ENCODE results near the gene PRSS27. TPM values are rescaled to one million over a fixed set of nuclear protein-coding genes. Genes with fewer than 3 reads are reported as not detected.

PRSS27 gene
- total RNA-seq, 4 donors from 2014 or later: 0.75 to 4.2 (median 2.2) TPM

DNA sequence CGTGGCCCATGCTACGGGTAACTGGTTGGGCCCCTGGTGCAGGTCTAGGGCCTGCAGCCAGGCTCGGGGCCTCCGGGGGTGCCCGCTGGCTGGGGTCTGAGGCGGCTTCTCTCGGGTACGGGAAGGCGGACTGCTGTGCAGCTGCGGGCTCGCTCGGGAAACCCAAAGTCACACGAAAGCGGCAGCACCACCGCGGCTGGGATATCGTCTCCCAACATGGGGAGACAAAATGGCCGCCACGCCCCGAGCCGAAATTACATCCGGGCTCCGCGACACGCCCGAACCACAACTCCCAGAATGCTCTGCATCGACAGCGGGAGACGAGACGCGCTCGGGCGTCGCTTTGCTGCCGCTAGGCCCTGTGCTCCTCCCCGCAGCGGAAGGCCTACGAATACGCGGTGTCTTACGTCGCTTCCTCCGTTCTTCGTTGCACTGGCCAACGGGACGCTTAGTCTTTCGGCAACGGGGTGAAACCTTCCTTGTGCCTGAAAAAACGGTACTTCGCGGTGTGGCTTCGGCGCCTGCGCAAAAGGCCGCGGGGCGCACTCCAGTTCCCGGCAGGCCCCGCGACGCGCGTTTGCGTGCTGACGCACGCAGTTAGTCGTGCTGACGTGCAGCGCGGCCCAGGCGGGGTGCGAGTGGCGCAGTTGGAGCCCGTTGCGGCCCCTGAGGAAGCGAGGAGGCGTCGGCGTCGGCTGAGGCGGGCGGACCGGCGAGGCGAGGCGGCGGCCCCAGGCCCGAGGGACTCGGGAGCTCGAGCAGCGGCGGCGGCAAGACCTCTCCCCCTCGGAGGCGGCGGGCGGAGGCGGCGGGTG, 32.2 kb upstream of the PRSS27 start, which contains the start of gene SRRM2:
Gene SRRM2 (plus strand): TSS at position 604 of the 815 bp plus-strand sequence. CDS start 3,727 bp downstream, outside the sequence.
- Histone ChIP-seq H3K27ac (replicated peaks in 1 of 4) (peak within 1 kb of the TSS; percentile 98 to 100 (median 100)), H3K27me3 (no peaks in the 10 kb centered on the region), H3K36me3 (peaks cover under 1 to 11% (median 8%) of the 10 kb centered on the region in 4 donors), H3K9me3 (no peaks in the 10 kb centered on the region), H3K4me3 (peak within 1 kb of the TSS; percentile 74 to 95 (median 88)), H3K4me1 (peaks cover 42 to 51% (median 47%) of the 10 kb centered on the region in 4 donors)
- peak; percentile 99 for TF ChIP-seq POLR2A (IDR thresholded peaks at IDR 0.05; ENCODE audit: low read depth)
- TF ChIP-seq POLR2AphosphoS5 (IDR thresholded peaks at IDR 0.05): peak; percentile 94 to 98
- TF ChIP-seq EP300 (IDR thresholded peaks at IDR 0.05): no peak
- TF ChIP-seq, protein P1, sequence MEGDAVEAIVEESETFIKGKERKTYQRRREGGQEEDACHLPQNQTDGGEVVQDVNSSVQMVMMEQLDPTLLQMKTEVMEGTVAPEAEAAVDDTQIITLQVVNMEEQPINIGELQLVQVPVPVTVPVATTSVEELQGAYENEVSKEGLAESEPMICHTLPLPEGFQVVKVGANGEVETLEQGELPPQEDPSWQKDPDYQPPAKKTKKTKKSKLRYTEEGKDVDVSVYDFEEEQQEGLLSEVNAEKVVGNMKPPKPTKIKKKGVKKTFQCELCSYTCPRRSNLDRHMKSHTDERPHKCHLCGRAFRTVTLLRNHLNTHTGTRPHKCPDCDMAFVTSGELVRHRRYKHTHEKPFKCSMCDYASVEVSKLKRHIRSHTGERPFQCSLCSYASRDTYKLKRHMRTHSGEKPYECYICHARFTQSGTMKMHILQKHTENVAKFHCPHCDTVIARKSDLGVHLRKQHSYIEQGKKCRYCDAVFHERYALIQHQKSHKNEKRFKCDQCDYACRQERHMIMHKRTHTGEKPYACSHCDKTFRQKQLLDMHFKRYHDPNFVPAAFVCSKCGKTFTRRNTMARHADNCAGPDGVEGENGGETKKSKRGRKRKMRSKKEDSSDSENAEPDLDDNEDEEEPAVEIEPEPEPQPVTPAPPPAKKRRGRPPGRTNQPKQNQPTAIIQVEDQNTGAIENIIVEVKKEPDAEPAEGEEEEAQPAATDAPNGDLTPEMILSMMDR (IDR thresholded peaks at IDR 0.05): peak in 1 of 3 experiments; percentile 7
- WGBS: 8% methylated on average over 6 of the region's 99 CpGs
- intact Hi-C loops (cut with DNase I): loop anchor here (2.0 kb wide), 2 partner anchors 21 to 31 kb away; partner anchors contain the start of gene PRSS27
- peak; percentile 99 for DNase-seq (ENCODE audit: extremely low spot score)

DNA sequence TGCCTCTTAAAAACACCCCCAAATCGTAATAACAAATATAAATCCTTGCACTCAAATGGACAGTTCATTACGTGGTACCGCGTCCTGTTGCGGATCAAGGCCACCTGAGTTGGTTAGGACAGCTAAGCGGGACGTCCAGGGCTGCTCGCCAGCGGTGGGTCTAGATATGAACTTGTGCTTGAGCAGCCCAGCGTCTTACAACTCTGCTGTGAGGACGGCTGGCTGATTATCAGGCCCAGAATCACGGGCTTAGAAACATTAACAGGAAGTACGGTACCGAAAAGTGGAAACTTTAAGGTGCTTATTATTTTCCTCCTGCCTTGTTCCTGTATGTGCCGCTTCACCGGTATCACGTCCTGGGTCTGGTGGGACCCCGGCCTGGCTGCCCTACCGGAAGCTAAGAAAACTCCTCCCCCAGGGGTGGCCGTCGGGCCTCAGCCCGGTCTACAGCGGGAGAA, 31.6 kb upstream of the PRSS27 start:
- Histone ChIP-seq H3K27me3 (no peaks in the 10 kb centered on the region), H3K4me3 (peak overlapping the region; percentile 74 to 95 (median 88)), H3K36me3 (peaks cover 0 to 5% (median 2%) of the 10 kb centered on the region in 4 donors), H3K9me3 (no peaks in the 10 kb centered on the region), H3K27ac (replicated peaks in 1 of 4) (peak overlapping the region; percentile 98 to 100 (median 100)), H3K4me1 (peaks cover 36 to 44% (median 41%) of the 10 kb centered on the region in 4 donors)
- WGBS: 47% methylated on average over 18 of the region's 23 CpGs
- DNase-seq (ENCODE audit: extremely low spot score): no peak
- intact Hi-C loops (cut with DNase I): loop anchor here (2.0 kb wide), 2 partner anchors 21 to 31 kb away; partner anchors contain the start of gene PRSS27
- TF ChIP-seq POLR2A (IDR thresholded peaks at IDR 0.05; ENCODE audit: low read depth) (no peak), EP300 (IDR thresholded peaks at IDR 0.05) (no peak), POLR2AphosphoS5 (IDR thresholded peaks at IDR 0.05) (no peak)
- TF ChIP-seq, protein P1 (IDR thresholded peaks at IDR 0.05): no peak

DNA sequence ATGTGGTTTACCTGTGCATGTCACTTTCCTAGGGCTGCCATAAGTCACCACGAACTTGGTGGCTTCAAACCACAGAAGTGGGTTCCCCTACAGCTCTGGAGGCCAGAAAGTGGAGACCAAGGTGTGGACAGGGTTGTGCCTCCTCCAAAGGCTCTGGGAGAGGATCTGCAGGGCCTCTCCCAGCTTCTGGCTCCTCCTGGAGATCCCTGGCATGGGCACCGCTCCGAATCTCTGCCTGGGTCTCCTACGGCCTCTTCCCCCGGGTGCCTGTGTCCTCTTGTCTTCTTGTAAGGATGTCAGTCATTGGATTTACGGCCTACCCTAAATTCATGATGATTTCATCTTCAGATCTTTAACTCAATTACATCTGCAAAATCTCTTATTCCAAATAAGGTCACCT, 29.9 kb upstream of the PRSS27 start:
- Histone ChIP-seq H3K27ac (replicated peaks in 1 of 4) (no peak overlapping the region), H3K36me3 (no peaks in the 10 kb centered on the region), H3K4me3 (no peak overlapping the region), H3K9me3 (no peaks in the 10 kb centered on the region), H3K4me1 (peaks cover 19 to 28% (median 24%) of the 10 kb centered on the region in 4 donors), H3K27me3 (no peaks in the 10 kb centered on the region)
- DNase-seq (ENCODE audit: extremely low spot score): no peak
- intact Hi-C loops (cut with DNase I): no loop called here
- WGBS: 95% methylated on average over 6 of the region's 6 CpGs
- TF ChIP-seq, protein P1 (IDR thresholded peaks at IDR 0.05): no peak

DNA sequence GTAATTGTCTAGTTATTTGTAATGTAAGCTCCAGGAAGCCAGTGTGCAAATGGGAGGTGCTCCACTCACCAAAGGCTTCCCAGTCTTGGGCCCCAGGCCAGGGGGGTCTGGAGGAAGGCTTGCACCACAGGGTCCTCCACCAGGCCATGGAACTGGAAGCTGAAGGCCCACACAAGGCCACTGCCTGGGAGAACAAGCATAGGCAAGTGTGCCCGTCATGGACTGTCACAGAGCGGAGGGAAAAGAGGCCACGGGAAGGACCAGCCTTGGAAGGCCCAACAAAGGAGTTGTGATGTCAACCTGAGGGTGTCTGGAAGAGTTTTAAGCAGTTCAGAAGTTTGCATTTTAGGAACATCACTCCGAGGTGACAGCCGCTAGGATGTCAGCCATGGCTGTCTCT, 29.5 kb upstream of the PRSS27 start:
- no peak for DNase-seq (ENCODE audit: extremely low spot score)
- Histone ChIP-seq H3K4me3 (no peak overlapping the region), H3K4me1 (peaks cover 16 to 23% (median 20%) of the 10 kb centered on the region in 4 donors), H3K27me3 (no peaks in the 10 kb centered on the region), H3K27ac (replicated peaks in 1 of 4) (no peak overlapping the region), H3K36me3 (no peaks in the 10 kb centered on the region), H3K9me3 (no peaks in the 10 kb centered on the region)
- 100% methylated on average over 5 of the region's 5 CpGs for WGBS
- intact Hi-C loops (cut with DNase I): no loop called here
- no peak for TF ChIP-seq EP300 (IDR thresholded peaks at IDR 0.05)
- TF ChIP-seq, protein P1 (IDR thresholded peaks at IDR 0.05): no peak
- TF ChIP-seq POLR2A (IDR thresholded peaks at IDR 0.05; ENCODE audit: low read depth): no peak
- TF ChIP-seq POLR2AphosphoS5 (IDR thresholded peaks at IDR 0.05): no peak

All from esophagus muscularis mucosa (tissue), 4 donors.